HG02973 (cell line): ENCODE data around the gene PTPN6.

Experiments used
- ATAC-seq: cut with Tn5 transposase; IDR thresholded peaks from one replicate; pipeline ENCODE4 v1.9.1; 2021; ENCODE audit warnings: moderate library complexity; ENCODE audit not compliant: unreplicated experiment

Gene PTPN6

DNA sequence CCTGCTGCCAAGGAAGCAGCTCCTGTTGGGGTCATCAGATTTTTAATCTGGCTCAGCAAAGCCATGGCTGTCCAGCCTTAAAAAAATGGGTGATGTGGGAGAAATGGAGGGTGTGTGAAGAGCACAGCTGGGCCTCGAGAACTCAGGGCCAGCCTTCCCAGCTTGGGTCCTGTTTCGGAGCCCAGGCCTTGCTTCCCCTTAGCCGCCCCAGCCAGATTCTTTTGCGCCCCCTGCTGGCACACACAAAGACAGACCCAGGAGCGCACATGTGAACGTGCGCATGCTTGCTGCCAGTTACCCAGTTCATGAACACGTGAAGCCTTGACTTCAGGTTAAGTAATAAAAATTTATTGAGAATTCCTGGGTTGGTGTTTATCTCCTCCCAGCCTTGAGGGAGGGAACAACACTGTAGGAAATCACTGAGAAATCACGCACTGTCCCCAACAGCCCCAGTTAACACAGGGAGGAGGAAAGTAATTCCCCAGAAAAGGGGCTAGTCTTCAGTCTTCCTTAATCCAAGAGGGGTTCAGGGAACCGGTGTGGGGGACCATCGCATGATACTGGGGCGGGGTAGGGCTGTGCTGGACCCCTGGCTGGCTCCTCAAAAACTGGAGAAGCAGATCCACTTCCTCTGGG, 14.0 kb downstream of the PTPN6 start:
- peak; percentile 36 for ATAC-seq

DNA sequence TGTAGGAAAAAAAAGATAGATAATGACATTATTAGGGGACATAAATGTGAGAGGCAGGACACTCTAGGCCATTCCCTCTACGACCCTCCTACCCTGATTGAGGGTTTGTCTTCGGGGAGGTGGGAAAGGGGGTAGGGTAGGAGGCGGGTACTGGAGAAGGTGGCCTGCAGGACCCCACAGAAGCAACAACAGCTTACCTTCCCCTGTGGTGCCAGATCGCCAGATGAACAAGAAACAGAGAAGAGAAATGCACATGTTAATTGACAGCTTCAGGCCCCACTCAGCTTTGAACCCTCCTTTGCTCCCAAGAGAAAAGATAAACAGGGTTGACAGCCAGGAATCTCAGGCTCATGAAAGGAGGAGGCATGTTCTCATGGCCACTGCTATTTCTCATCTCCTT, 14.6 kb downstream of the PTPN6 start:
- ATAC-seq = no peak

DNA sequence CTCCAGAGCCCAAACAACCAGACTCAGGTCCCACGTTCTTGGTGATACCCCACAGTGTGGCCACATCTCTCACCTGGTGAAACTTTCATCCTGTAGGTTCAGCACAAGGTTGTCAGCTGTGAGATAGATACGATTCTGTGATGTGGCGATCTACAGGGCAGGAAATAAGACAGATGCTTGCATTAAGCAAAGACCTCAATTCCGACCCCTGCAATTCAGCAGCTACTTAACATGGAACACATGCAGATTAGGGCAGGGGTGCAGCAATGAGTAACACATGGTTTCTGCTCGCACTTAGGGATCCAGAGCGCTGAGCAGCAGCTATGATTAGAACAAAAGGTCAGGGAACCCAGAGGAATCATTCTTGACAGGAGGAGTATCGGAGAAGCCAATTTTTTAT, 15.2 kb downstream of the PTPN6 start:
- ATAC-seq = no peak

- ATAC-seq = no peak
Observed at GRCh38 chr12:6967651-6968100, 16.5 kb downstream of the PTPN6 start.

DNA sequence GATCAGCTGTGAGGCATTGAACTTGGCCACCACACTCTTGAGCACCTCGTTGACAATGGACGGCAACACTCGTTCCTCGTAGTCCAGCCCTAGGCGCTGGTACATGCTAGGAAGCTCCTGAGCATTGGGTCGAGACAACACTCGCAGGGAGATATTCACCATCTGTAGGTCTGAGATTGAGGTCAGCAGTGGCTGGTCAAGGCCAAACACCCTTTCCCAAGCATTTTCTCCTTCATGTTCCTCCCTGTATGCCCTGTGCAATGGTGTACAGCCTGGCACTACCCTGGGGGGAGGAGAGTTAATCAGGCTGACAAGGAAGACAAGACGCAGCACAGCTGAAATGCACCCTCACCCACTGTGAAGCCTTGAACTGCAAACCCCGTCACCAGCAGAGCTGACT, 17.3 kb downstream of the PTPN6 start:
- ATAC-seq = no peak

DNA sequence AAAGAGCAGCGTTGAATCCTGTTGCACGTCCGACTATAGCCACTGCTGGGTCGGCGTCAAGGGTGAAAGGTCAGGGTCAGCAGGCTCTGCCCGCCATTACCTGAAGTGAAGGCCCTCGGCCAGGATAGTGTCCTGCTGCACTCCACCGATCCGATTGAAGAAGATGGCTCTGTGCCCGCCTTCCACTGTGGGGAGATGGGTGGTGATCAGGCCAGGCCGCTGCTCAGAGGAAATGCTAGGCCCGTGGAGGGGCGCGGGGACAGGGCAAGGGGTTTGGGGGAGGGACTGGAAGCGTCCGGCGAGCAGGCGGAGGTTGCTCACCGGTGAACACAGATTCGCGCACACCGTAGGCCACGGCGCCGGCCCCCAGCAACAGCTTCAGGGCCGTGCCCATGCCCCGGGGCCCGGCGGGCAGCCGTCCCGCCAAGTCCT, 19.0 kb downstream of the PTPN6 start:
- ATAC-seq = no peak

GRCh38 chr12:6974180-6974579, 23.0 kb downstream of the PTPN6 start:
- ATAC-seq = no peak

GRCh38 chr12:6975297-6976032, 24.3 kb downstream of the PTPN6 start:
- ATAC-seq = no peak

DNA sequence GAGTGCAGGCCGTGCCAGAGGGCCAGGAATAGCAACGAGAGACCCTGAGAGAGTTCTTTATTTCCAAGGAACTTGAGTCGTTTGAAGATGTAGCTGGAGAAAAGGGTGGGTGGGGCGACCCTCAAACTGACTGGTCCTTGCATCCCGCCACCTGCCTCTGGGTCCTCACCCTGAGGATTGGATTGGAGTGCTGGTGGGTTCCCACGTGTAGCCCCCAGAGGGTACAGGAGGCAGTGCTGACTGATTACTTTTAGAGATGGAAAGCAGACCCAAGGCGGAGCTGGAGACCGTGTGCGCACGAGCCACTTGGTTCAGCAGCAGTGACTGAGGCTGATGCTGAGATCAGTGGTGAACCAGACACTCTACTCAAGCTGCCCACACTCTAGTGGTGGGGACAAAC, 26.5 kb downstream of the PTPN6 start:
- no peak for ATAC-seq

DNA sequence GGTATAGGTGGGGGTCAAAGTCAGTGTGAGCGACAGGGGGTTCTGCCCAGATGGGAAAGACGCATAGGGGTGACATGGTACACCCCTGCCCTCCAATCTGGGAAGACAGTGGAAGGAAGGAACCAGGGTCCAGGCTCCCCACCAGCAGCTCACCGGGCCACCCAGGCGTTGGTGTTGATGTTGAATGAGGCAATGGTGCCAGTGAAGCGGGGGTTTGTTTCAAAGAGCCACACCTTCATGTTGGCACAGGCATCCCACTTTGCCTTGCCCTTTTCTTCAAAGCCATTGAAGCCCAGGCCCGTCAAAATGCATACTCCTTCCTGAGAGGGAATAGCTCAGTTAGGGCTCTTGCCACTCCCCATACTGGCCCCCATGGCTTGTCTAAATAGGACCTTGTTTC, 27.0 kb downstream of the PTPN6 start:
- no peak for ATAC-seq

DNA sequence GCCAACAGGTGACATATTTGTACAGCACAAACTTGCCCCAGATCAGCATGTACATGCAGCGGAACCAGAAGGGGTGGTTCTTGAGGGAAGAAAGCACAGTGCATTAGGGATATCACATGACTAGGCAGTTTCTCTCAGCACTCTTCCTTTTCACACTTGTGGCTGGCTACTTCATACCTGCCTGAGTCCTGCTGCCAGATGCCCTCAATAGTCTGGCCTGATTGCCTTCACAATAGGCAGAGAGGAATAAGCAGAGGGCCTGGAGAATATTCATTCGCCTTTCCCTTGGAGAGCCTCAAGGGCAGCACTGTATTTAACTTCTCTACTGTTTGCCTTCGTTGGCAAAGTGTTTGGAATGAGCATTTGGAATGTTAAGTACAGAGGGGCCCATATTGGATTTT, 27.5 kb downstream of the PTPN6 start:
- no peak for ATAC-seq

GRCh38 chr12:6979021-6979420, 27.9 kb downstream of the PTPN6 start:
- ATAC-seq = no peak

DNA sequence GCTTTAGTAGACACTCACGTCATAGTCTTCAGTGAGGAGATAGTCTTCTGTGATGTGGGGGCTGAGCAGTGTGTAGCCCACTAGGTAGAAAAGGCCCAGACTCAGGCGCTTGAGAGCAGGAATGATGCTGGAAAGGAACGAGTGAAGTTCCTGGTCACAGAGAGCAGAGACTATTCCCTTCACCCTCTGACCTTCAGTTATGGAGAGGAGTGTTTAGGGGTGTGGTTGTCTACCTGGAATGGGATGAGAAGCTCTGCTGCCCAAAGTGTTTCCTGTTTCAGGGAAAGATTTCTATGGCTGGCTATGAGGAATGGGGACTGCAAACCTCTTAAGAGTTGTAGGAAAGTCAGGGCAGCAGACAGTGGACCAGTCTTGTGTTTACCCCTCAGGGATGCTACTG, 28.3 kb downstream of the PTPN6 start:
- ATAC-seq = no peak

DNA sequence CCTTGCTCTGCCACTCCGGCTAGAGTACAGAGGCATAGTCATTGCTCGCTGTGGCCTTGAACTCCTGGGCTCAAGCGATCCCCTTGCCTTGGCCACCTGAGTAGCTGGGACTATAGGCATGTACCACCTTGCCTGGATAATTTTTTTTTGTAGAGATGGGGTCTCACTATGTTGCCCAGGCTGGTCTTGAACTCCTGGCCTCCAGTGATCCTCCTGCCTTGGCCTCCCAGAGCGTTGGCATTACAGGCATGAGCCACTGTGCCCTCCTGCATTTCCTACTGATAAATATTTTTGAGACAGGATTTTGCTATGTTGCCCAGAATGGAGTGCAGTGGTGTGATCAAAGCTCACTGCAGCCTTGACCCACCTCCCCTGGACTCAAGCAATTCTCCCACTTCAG, 28.9 kb downstream of the PTPN6 start:
- ATAC-seq = no peak

DNA sequence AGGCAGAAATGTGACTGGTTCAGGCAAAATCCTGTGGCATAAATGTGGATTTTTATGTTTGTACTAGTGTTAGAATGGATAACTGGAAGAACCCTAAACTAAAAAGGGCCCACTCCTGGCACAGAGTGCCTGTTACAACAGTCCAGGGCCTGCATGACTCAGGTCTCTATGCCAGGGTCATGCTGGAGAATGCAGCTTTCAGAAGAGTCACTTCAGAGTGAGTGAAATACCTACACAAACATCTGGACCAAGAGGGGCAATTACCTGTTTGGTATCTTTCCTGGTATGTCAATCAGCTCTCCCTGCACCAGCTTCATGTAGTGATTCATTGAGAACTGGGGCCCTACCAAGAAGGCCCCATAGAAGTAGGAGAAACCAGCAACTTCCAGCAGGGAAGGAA, 29.6 kb downstream of the PTPN6 start:
- ATAC-seq = no peak

DNA sequence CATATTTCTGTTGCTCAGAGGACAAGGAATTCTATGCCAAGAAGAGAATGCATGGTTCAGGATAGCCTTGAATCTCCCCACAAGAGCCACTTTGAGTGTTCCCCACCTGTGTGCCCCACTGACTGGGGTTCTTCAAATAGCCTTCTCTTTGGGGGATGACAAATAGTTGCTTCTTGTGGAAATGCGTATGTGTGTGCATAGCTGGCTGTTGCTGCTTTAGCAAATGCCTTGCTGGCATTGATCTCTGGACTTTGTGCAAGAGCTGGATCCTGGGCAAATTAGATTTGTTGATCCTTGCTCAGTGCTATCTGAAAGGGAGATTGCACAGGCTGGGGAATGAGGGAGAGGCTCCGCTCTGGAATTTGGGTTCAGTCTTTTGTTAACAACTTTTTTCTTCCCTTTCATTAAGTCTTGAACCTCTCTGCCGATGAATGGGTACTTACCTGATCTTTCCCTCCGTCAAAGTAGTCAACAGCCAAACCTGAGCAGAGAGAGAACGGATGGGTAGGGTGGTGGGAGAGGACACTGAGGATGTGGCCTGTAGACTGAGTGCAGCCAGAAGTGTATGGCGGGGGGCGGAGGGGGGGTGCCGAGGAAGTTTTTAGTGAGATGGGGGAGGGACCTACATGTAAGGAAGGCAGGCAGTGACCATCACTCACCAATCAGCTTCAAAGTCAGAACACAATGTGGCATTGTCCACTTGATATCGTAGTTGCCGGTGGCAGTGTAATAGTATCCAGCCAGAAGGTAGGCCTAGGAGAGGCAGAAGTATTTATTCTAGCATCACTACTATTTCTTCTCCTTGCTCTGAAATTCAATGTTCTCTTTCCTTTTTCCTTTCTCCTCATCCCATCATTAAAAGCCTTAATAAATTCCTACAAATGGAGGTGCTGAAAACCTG, 30.2 kb downstream of the PTPN6 start:
- no peak for ATAC-seq

DNA sequence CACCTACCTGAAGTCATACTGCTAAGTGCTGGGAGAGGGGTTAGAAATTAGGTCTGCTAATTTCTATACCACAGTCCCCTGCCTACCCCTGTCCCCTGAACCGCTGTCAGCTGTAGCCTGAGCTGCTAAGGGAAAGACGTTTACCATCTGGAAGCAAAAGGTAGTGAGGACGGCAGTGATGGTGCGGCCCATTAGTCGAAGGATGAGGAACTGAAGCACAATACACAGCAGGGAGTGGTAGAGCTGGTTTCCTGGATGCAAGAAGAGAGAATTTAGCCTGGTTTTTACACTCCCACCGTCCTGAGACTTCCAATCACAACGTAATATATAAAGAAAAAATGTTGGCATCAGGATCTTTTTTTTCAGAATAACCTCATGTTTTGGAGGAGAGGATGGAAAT, 31.4 kb downstream of the PTPN6 start:
- ATAC-seq = no peak

- ATAC-seq = no peak
Observed at GRCh38 chr12:6987956-6988553, 36.9 kb downstream of the PTPN6 start.

DNA sequence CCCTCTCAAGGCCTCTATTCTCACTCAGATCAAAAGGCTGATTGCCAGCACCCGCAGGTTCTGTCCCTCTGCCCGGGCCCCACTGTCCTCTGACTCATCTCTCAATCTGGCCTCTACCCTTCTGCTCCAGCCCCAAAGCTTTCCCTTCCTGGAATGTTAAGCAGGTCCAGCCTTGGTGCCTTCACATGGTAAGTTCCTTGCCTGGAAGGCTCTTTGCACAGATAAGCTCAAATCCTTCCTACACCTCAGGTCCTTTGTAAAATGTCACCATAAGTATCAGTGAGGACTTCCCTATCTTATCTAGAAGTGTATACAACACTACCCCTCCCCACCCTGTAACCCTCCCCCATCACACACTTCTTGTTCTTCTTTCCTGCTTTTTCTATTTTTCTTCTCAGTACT, 44.9 kb downstream of the PTPN6 start:
- ATAC-seq = no peak

- ATAC-seq = no peak
Observed at GRCh38 chr12:6998715-6999451, 47.7 kb downstream of the PTPN6 start.
